ENCODE results near the gene KCNJ2.

Gene KCNJ2

DNA sequence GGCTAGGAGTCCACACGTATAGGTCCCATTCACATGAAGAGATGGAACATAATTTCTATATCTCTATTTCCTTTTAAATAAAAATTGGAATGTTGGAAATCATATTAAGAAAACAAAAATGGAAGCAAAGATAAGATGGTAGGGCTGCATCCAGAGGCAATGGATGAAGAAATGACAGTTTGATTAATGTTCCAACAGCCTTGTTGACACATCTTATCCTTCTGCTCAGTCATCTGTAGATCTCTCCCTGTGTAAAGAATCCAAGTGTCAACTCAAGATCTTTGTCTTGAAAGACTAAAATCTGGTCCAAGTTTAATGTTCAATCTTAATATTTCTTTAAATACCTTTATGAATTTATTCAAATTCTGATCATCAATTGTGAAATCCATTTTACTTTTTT lies 7.8 kb upstream of the KCNJ2 start:
- DNase-seq: no peak

DNA sequence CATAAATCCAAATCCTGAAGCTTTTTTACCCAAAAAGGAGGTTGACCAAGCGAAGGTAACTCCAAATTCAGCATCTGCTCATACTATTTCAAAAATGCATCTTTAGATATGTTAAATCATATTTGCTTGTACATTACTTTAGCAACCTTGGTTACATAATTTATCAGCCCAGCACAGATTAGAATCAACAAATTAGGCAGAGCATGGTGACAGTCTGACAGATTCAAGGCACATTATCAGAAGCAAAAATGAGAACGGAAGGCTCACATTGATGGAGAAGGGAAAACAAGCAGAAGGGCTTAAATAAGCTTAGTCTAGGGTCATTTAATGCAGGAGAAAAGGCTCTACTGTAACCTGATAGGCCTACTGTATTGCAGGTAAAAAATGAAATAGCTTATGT lies 3.9 kb upstream of the KCNJ2 start:
- DNase-seq: no peak

DNA sequence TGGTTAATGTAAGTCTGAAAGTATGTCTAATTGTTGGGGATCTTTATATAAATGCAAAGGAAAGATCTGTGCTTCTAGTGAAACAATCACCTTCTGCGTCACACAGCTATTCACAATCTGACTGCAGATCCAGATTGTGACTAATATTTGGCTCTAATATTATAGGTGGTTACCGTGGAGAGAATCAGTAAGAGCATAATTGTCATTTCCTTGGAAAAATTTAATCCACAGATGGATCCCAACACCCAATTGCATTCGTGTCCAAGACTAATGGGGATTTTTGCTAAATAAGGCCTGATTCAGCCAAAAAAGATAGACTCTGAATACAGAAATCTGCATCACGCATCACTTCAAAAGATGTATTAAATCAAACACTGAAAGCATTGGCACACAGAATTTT lies 2.7 kb upstream of the KCNJ2 start:
- no peak for DNase-seq

DNA sequence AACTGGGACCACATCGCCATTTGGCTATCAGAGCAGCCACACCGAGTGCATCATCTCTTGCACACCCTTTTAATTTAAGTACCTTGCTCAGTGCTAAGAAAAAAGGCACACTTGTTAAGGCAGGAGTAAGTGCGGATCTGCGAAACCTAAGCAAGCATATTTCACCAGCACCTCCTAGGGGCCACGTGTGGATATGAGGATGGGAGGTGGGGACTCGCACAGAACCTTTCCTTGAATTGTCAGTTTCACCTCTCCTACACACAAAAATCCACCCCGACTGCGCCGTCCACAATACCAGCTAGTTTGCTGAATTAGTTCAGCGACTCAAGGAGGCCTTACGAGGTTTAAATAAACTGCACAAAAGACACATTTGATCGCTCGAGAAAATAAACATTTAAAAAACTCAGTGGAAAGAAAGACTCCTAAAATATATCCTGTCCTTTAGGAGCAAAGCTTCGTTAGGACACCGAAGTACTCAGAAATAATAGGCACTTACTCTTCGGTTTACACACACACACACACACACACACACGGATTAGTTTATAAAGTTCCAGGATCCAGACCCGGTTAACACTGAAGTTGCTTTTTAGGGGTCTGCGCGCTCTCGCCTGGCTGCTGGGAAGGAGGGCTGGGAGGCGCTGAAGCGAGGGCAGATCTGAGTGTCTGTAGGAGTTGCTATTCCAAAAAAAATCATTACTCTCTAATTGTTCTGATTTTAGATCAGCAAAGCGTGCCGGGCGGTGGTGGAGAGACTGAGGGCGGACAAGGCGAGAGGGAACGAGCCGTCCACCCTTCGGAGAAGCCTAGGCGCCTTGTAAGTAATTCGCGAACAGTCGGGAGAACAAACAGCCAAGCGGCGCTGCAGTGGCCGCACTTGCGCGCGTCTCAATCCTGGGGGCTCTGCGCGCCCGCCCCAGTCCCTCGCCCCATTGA lies 1.0 kb upstream of the KCNJ2 start:
- DNase-seq: peak in 1 of 2 donors; percentile 37

DNA sequence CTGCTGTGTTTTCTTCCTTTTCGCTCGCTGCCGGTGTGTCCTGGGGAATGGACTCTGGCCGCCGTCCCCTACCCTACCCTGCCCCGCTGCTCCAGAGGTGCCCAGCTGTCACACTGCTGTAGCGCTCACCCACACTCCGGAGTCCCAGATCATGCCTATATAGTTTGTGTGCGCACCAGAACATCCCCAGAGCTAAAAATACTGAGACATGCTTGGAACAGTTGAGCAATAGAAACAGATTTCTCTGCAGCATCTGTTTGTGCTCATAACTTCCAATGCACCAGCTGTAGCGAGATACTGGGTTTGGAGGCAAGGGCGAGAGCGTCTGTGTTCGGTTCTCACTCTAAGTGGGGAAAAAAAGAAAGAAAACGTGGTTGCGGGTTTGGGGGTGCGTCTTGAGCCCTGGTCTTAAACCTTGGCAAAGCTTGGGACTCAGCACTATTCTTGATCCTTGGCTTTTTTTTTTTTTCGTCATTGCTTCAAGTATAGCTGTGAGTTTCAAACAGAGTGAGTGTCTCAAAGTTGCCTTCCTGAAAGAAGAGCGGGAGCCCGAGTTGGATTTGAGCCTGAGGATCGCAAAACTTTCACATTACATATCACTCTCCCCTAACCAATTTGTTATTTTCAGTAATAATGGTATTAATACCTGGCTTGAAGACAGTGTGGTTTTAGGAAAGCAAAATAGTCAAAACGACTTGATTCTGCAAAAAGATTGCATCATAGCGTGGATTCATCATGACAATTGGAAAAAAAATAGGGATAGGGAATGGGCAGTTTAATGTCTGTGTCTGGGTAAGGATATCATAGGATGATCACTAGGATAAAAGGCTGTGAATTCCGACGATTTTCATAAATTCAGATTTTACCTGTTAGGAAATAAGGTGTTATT lies 621 bp downstream of the KCNJ2 start:
- no peak for DNase-seq

DNA sequence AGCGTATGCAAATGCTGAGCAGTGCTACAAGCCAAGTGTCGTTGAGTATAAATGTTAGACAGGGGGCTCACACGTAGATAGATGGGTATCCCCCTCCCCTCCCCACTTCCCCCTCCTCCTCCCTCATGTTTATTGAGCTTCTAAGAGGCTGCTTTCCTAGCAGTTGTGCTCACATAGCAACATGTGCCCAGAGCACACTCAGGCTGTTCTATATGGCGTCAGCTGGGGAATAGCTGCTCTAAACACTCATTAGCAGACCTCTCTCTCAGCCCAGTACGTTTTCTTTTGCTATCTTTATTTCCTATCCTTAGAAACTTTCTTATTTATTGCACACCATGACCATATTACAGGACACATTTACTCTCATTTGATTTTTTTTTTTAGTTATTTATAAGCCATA lies 1.8 kb downstream of the KCNJ2 start:
- no peak for DNase-seq

DNA sequence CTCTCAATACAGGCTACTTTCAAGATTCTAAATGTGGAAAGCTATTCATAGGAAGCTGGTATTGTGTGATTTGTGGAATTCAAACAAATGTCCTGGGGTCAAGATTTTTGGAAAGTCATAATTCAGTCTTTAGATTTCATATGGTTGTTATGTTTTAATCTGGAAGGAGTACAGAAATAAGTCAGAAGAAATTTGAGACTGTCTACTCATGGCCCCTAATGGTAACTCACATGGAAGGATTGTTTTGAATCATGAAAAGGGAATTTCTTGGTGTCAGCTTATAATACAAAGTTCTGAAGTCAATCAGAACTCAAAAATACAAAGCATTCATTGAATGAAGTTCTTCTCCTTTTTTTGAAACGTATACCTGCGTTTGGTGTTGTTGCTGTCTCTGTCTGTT lies 3.1 kb downstream of the KCNJ2 start:
- DNase-seq: no peak

DNA sequence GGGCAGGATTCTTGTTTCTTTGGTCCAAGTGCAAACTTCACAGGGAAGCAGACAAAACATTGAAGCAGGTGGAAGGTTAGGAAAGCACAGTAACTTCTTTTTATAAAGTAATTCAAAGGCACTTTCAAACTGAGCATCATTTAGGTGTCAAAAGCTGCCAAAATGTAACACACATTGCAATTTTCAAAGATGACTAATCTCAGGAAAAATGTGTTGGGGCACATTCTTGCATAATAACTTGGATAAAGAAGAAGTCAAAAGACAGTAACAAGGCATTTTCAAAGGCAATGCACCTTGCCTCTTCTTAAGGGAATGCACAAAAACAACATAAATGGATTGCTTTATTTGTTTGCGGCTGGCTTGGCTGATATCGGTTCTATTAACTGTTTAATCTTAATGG lies 3.6 kb downstream of the KCNJ2 start:
- DNase-seq: no peak

DNA sequence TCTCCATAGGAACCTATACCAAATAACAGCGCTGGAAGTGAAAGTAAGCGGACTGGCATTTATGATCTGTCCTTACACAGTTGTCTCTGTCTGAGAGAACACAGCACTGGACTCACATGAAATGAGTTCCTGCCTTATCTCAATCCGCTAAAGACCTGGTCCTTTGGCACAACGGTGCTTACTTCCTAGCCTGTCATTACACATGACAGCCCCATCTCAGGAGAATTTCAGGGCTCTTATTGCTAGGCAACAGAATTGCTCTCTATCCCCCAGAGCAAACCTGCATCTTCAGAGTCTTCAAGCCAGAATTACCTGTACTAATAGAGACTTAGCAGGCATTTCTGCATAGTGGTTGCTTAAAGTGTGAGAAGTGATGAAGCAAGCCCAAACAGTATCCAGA lies 4.3 kb downstream of the KCNJ2 start:
- no peak for DNase-seq

DNA sequence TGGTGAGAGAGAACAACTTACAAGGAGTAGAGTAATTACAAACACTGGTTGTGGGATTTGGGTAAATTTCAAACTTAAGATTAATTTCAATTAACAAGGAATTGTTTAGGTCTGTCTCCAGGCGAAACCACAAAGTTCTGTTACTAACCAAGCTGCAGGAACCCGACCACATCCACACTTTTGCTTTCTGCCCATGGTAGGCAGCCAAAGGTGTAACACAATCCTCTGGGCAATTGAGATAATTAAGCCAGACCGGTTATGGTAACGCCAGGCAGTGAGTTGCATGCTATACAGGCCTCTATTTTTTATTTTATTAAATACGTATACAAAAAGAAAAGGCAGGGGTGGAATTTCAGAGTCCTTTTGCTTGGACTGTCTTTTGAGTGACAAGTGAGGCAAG lies 12.0 kb downstream of the KCNJ2 start:
- DNase-seq: no peak

DNA sequence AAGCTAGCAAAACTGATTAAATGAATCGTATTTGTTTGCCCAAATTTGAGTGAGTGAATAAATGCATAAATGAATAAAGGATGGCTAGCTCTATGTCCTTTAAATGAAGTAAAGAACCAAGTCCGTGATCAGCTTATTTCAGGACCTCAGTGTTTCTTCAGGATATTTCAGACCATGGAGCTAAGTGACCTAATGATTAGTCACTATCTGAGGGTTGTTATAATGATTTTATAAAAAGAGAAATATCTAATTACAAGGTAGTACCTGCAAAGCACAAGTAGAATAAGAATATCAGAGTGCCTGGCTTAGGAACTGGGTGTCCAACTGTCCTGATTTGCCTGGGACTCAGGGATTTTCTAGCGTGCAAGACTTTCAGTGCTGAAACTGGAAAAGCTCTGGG lies 12.5 kb downstream of the KCNJ2 start:
- DNase-seq: no peak

DNA sequence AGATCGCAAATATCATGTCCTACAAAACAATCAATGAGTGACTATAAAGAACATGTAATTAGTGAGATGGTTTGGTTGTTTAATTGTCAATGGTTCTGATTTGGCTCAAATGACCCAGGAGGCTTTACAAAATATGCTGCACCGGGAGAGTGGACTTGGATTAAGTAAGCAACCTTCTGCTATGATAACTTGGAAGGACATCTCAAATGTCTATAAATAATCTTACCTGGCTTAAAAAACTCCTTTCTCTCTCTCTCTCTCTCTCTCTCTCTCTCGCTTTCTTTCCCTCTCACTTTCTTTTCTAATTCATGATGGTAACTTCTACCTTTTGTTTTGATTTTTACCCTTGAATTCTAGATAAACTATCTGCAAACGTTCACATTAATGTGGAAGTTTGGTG lies 14.2 kb downstream of the KCNJ2 start:
- no peak for DNase-seq

DNA sequence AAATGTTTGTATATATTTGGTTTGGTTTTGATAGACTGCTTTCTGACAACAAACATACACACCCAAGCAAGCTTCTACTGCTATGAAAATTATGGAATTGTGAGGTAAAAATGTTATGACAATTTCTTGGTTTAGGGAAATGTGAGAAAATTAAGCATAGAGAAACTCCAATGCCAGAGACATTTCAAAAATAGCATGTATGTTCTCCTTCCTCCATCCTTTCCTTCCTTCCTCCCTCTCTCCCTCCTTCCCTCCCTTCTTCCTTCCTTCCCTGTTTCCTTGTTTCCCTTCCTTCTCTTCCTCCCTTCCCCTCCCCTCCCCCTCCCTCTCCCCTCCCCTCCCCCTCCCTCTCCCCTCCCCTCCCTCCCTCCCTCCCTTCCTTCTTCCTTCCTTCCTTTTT lies 14.9 kb downstream of the KCNJ2 start:
- DNase-seq: no peak

DNA sequence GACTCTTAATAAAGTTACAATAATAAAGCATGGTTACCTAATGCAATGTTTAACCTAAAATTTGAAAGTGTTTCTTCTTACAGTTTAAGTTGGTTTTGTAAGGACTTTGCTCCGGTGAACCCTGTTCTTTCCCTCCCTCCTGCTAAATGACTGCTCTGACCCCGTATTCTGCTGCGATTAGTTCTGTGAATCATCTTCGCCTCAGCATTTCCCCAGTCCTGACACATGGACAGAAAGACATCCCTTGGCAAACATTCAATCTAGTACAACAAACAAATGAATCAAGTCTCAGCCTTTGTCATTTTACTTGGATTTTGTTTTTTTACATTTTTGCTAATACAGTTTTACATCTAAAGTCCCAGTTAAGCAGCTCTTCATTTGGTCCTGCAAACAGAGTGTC lies 15.4 kb downstream of the KCNJ2 start:
- DNase-seq: no peak

DNA sequence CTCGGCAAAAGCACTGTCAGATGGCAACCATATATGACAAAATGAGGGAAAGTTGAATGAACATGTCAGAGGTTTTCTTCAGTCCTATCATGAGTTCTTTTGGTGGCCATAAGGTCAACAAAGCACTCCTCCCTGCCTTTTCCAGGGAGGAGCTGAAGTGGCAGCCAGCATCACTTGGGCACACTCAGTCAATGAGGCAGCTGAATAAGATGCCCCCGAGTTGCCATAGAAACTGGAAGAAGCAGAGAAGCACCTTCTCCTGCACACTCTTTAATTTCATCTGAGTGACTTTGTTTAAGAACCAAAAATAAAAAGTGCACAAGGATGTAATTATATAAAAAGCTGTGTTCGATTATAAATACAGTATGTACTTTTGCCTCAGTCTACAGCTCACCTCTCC lies 16.0 kb downstream of the KCNJ2 start:
- DNase-seq: no peak

DNA sequence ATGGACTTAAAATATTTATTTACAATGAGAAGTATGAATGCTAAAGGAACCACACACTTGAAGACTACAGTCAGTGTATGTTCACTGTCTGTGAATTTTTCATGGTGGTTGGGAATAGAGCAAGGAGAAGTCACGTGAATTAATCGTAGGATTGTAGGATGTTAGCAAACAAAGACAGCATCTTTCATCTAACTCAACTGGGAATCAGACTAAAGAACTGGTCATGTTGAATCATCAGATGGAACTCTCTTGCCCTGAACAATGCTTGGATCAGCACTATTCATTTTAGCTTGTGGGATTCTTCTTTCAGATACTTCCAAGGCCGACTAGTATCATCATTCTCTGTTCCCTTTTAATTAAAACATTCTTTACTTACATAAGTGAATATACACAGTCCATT lies 18.1 kb downstream of the KCNJ2 start:
- no peak for DNase-seq

DNA sequence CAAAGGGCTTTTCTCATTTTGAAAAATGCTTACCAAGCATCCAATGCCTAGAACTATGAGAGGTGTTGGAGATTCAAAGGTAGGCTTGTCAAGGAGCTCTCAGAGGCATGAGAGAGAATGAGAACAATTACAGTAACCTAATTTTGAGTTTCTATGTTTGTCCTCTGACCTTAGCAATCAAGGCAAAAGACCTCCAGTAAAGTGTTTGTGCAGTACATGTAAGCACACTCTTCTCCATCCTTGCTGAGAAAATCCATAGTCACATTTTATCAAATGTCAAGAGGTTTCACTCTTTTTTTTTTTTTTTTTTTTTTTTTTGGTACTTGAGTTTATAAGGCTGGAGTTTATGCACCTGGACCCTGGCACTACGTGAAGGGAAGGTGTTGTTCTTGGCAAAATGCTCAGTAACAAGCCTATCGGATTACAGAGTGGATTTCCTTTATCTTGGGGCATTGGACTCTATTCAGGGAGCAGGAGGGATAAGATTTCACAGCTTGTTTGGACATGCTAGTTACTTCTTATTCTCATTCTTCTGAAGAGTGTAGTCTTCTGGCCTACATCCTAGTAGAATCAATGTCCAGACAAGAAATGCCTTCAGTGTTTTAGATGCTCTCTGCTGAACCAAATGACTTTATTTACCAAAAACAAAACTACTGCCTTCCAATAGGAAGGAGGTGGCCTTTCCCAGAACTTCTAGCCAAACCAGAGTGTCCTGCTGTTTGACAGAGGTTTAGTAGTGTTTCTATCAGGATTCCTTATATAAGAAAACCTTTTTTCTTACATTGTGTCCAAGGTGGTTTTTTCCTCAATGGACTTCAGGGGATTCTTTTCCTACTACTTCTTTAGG lies 21.9 kb downstream of the KCNJ2 start:
- DNase-seq: no peak

DNA sequence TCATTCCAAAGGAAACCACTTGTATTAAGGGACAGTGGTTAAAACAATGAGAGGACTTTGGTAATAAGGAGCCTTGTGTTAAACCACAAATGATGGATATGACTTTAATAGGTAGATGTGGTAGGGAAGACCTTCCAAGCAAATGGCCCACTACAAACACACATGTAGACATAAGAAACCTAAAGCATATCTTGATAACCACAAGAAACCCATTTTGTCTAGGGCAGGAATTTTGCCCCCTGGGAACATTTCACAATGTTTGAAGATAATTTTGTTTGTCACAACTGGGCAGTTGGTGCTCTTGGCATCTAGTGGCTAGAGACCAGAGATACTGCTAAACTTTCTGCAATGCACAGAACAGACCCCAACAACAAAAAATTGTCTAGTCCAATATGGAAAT lies 25.8 kb downstream of the KCNJ2 start:
- DNase-seq: no peak

DNA sequence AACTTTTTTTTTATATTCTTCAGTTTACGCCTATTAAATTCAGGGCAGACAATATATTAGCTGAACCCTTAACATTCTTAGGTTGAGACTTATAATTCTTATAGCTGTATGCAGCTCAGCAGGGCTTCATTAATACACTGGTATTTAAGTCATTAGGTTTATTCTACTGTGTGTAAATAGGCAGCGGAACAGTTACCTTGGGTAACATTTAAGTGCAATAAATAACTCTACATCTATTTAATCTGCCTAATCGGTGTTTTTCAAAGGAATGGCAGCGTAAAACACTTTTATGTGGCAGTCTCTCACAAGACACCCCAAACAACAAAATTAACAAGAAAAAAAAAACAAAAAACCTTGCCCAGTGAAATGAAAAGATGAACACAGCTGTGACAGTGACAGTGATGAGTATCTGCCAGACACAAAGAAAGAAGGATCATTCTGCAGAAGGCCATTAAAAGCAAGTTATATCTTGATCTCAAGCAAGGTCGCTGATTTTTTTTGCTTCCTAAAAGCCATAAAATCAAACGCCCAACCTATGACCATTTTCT lies 32.6 kb downstream of the KCNJ2 start:
- DNase-seq: no peak

DNA sequence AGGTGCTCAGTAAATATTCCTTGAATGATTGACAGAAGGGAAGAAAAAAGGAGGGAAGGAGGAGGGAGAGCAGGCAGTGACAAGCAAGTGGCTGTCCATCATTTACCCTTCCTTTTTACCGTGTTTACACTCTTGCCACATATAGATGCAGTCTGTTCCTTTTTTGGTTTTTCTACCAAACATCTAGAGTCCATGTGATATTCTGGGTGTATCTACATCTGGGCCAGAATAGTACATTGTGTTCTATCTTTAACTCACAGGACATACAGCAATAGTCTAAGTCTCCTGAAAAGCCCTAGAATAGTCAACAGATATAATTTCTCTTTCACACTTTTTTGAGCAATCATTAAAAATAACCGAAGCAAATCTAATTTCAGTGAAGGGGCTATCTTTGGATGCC lies 33.5 kb downstream of the KCNJ2 start:
- DNase-seq: no peak

DNA sequence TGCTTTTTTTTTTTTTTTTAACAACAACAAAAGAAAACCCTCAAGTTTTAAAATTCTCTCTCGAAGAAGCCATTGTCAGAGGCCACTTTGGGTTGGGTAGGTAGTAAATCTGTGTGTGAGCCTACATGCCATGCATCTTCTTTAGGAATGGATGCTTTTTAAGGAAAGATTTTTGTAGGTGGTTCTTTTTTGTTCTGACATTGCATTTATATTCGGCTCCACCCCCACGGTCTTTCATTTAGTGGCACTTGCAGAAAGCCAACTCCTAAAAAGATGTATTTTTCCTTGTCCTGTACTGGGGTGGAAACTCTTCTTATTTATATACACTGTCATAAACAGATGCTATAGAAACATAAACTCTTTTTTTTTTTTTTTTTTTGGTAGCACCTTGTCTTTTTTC lies 35.1 kb downstream of the KCNJ2 start:
- DNase-seq: no peak

DNA sequence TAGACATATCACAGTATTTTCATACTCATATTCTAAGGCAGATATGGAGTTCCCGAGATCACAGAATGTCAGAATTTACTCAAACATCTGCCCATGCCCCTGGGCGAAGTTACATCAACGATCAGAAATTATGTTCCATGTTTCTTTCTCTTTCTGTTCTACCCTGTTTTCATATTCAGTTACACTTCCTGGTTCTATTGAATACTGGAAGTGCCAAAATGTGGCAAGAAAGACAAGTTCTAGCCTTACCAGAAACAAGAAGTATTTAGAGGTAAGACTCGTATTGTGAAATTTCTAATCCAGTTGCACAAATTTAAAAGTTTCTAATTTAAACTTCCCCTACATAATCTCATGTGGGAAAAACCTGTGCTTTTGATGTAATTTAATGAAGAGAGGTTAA lies 36.1 kb downstream of the KCNJ2 start:
- peak in 1 of 2 donors; percentile 15 for DNase-seq

All from CD4-positive, alpha-beta T cell treated with Interleukin-4 for 1 hour (primary cell).